Peyer's patch (tissue), 4 donors: ENCODE measurements around the gene CCDC14.

Source experiments
- CTCF ChIP-seq, 6 experiments: fragments of 450-650 bp in 4 of 6; fragments of 200-600 bp in 2 of 6; sonication (generic) in 1 of 6; IDR thresholded peaks; one replicate each; pipeline ENCODE4 v1.5.1; 2017 to 2019; ENCODE audit warnings: antibody characterized with exemption in 6 of 6, mild to moderate bottlenecking in 3 of 6, moderate library complexity in 1 of 6
- POLR2A ChIP-seq, 2 donors: fragments of 450-650 bp; IDR thresholded peaks; one replicate each; pipeline ENCODE4 v1.5.1; 2017; ENCODE audit warnings: antibody characterized with exemption in 2 of 2, mild to moderate bottlenecking in 2 of 2, moderate library complexity in 2 of 2

GRCh38 chr3:123926396-123926795 is 34.6 kb downstream of the CCDC14 start:
- no peak for TF ChIP-seq CTCF (IDR thresholded peaks at IDR 0.05)
- TF ChIP-seq POLR2A (IDR thresholded peaks at IDR 0.05): no peak
